NB4 (cell line): ENCODE results near the gene PARD3.

ENCODE experiments used
- POLR2A ChIP-seq: IDR thresholded peaks from 2 replicates; pipeline ENCODE4 v1.6.1; 2011; ENCODE audit warnings: mild to moderate bottlenecking; ENCODE audit not compliant: insufficient read length; ENCODE audit errors: extremely low read depth
- TF ChIP-seq, protein P1 (sequence below): IDR thresholded peaks from one replicate; pipeline ENCODE4 v1.5.1; 2012; ENCODE audit warnings: low read depth, low read length
- TF ChIP-seq, protein P2 (sequence below): IDR thresholded peaks from 2 replicates; pipeline ENCODE4 v1.6.1; 2011; ENCODE audit warnings: low read depth, low read length

DNA sequence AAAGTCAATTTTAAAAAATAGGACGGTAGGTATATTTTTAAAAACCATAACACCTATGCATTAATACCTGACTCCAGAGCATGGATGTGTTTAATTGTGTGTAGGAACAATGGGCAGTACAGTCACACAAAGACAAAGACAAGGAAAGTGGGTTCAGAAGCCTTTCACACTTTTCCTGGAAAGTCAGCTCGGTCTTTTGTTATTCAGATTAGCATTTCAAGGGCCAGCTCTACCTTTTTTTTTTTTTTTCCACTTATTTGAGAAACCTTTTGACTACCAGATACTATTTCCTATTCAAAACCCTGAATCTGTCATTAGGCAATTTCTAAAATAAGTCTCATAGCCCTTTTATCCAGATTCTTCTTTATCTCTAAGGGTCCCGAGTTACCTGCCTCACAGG, 401.9 kb downstream of the PARD3 start:
- TF ChIP-seq, protein P1, sequence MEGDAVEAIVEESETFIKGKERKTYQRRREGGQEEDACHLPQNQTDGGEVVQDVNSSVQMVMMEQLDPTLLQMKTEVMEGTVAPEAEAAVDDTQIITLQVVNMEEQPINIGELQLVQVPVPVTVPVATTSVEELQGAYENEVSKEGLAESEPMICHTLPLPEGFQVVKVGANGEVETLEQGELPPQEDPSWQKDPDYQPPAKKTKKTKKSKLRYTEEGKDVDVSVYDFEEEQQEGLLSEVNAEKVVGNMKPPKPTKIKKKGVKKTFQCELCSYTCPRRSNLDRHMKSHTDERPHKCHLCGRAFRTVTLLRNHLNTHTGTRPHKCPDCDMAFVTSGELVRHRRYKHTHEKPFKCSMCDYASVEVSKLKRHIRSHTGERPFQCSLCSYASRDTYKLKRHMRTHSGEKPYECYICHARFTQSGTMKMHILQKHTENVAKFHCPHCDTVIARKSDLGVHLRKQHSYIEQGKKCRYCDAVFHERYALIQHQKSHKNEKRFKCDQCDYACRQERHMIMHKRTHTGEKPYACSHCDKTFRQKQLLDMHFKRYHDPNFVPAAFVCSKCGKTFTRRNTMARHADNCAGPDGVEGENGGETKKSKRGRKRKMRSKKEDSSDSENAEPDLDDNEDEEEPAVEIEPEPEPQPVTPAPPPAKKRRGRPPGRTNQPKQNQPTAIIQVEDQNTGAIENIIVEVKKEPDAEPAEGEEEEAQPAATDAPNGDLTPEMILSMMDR, result no peak
- TF ChIP-seq POLR2A, result no peak
- TF ChIP-seq, protein P2, sequence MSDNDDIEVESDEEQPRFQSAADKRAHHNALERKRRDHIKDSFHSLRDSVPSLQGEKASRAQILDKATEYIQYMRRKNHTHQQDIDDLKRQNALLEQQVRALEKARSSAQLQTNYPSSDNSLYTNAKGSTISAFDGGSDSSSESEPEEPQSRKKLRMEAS, result no peak
